CD1c-positive myeloid dendritic cell (primary cell): ENCODE results near the gene ATP10A.
A peak's percentile ranks its signal among the peaks of the same experiment; 100 is the strongest.

Experiments
- DNase-seq: peaks from one replicate; pipeline ENCODE4 v3.0.0-alpha.2; 2016; ENCODE audit errors: extremely low spot score

Gene ATP10A

GRCh38 chr15:25701721-25702465 is 161.2 kb downstream of the ATP10A start:
- no peak for DNase-seq

GRCh38 chr15:25700916-25701315 is 162.2 kb downstream of the ATP10A start:
- no peak for DNase-seq

GRCh38 chr15:25697586-25697985 is 165.5 kb downstream of the ATP10A start:
- no peak for DNase-seq

- no peak for DNase-seq
Measured at GRCh38 chr15:25695875-25696760, 167.0 kb downstream of the ATP10A start.

- DNase-seq, result no peak
Measured at GRCh38 chr15:25694823-25695312, 168.3 kb downstream of the ATP10A start.

GRCh38 chr15:25694239-25694584 is 168.9 kb downstream of the ATP10A start:
- DNase-seq, result no peak

GRCh38 chr15:25693321-25694238 is 169.5 kb downstream of the ATP10A start:
- DNase-seq, result peak; percentile 46

- DNase-seq, result no peak
Measured at GRCh38 chr15:25691544-25692430, 171.3 kb downstream of the ATP10A start.

- DNase-seq, result no peak
Measured at GRCh38 chr15:25690673-25691543, 172.2 kb downstream of the ATP10A start.

- no peak for DNase-seq
Measured at GRCh38 chr15:25689592-25689991, 173.5 kb downstream of the ATP10A start.

GRCh38 chr15:25688166-25688565 is 175.0 kb downstream of the ATP10A start:
- DNase-seq, result no peak

- DNase-seq, result no peak
Measured at GRCh38 chr15:25687689-25688088, 175.4 kb downstream of the ATP10A start.

- DNase-seq, result no peak
Measured at GRCh38 chr15:25687276-25687675, 175.9 kb downstream of the ATP10A start.

- DNase-seq, result no peak
Measured at GRCh38 chr15:25686780-25687179, 176.3 kb downstream of the ATP10A start.

GRCh38 chr15:25684521-25685431 is 178.4 kb downstream of the ATP10A start:
- DNase-seq, result peak; percentile 1

GRCh38 chr15:25683911-25684310 is 179.2 kb downstream of the ATP10A start:
- DNase-seq, result no peak

- DNase-seq, result no peak
Measured at GRCh38 chr15:25683415-25683814, 179.7 kb downstream of the ATP10A start.

- DNase-seq, result no peak
Measured at GRCh38 chr15:25682340-25682739, 180.8 kb downstream of the ATP10A start.

GRCh38 chr15:25680686-25681025 is 182.5 kb downstream of the ATP10A start:
- no peak for DNase-seq
